ENCODE measurements around the gene OLFML2A. TPM values are rescaled to one million over a fixed set of nuclear protein-coding genes. Genes with fewer than 3 reads are reported as not detected.

OLFML2A gene
- total and polyA plus RNA-seq, 2 of the 4 experiments (the other 2 are of a cell fraction), result 2.0 to 5.9 TPM

GRCh38 chr9:124760719-124761118 is 16.2 kb upstream of the OLFML2A start:
- no peak overlapping the region for H3K56ac ChIP-seq (ENCODE audit: extremely low read depth, insufficient read depth, low read length)
- no peaks in the 10 kb centered on the region for H3K79me1 ChIP-seq (ENCODE audit: low read depth in 1 of 2, low read length in 2 of 2)
- dilution Hi-C loops (cut with HindIII; ENCODE audit: low sequenced_read_pairs, unreplicated experiment), result no loop called here
- no peak overlapping the region for H4K5ac ChIP-seq (ENCODE audit: low read depth, low read length)
- no peak for TF ChIP-seq SMC3 (IDR thresholded peaks at IDR 0.05; ENCODE audit: low read depth, low read length)
- no peak for TF ChIP-seq CTCF (conservative IDR thresholded peaks at IDR 0.05; ENCODE audit: low read depth, low read length)
- TF ChIP-seq FOS (IDR thresholded peaks at IDR 0.05; ENCODE audit: low read depth, low read length), result no peak
- no peak for TF ChIP-seq RCOR1 (IDR thresholded peaks at IDR 0.05; ENCODE audit: insufficient replicate concordance, low read length)
- no peak for TF ChIP-seq NFE2L2 (IDR thresholded peaks at IDR 0.05; ENCODE audit: low read depth, low read length)
- no peak for TF ChIP-seq POLR2A (IDR thresholded peaks at IDR 0.05; ENCODE audit: low read depth, low read length)
- no peak for TF ChIP-seq BHLHE40 (IDR thresholded peaks at IDR 0.05; ENCODE audit: low read depth, low read length)
- no peak for TF ChIP-seq MAFK (IDR thresholded peaks at IDR 0.05; ENCODE audit: low read depth, low read length)
- TF ChIP-seq ELK1 (IDR thresholded peaks at IDR 0.05; ENCODE audit: borderline replicate concordance, low read depth, low read length), result no peak
- no peak overlapping the region for H3K27ac ChIP-seq (ENCODE audit: insufficient read depth, low read length)
- no peak overlapping the region for H3K4me3 ChIP-seq (ENCODE audit: insufficient read depth, low read depth, low read length)
- ATAC-seq (ENCODE audit: low read depth), result no peak
- WGBS, 2 experiments (ENCODE audit: extremely low coverage in 2 of 2, insufficient read length in 1 of 2), result no CpG with 5 or more reads among the region's 2 CpGs
- no peaks in the 10 kb centered on the region for H3K9me1 ChIP-seq (ENCODE audit: insufficient read depth, low read length)
- no peak overlapping the region for H2BK120ac ChIP-seq (ENCODE audit: low read depth, low read length)
- H3K18ac ChIP-seq (ENCODE audit: low read depth, low read length), result no peak overlapping the region
- intact Hi-C loops (cut with micrococcal nuclease), result no loop called here
- no peak overlapping the region for H3K4ac ChIP-seq (ENCODE audit: low read depth, low read length)
- H3K9me3 ChIP-seq (ENCODE audit: control insufficient read depth, insufficient read depth, low read length), result no peaks in the 10 kb centered on the region
- H3K36me3 ChIP-seq (ENCODE audit: control insufficient read depth, insufficient read depth, low read length), result no peaks in the 10 kb centered on the region
- no peak for DNase-seq
- H2AFZ ChIP-seq (replicated peaks; ENCODE audit: low read length, poor library complexity), result no peak overlapping the region
- no peak overlapping the region for H2BK15ac ChIP-seq (ENCODE audit: low read depth, low read length)
- no peak overlapping the region for H2AK5ac ChIP-seq (ENCODE audit: low read depth, low read length)
- no peak overlapping the region for H3K14ac ChIP-seq (replicated peaks; ENCODE audit: low read depth, low read length)
- H2BK5ac ChIP-seq (ENCODE audit: low read depth, low read length, poor library complexity, severe bottlenecking), result no peak overlapping the region
- no peaks in the 10 kb centered on the region for H4K20me1 ChIP-seq (ENCODE audit: insufficient read depth, low read length)
- ChIA-PET CTCF (interaction anchor here (1.1 to 1.5 kb wide), 2 partner anchors 11 kb away, joined by 3 read pairs; no protein-coding TSS in a partner anchor), POLR2A (ENCODE audit: unreplicated experiment) (no interaction called here)
- H3K4me1 ChIP-seq (ENCODE audit: control insufficient read depth, insufficient read depth, low read length), result peaks cover 1% of the 10 kb centered on the region; the same call in 1 of the 2 replicates
- no peak overlapping the region for H3K23ac ChIP-seq (ENCODE audit: low read depth, low read length)
- H4K8ac ChIP-seq (ENCODE audit: low read depth in 2 of 2, low read length in 2 of 2), result no peak overlapping the region
- in situ Hi-C loops (cut with MboI; ENCODE audit: low sequenced_read_pairs), result no loop called here
- no peak overlapping the region for H3K4me2 ChIP-seq (ENCODE audit: low read depth, low read length)
- peaks cover 66% of the 10 kb centered on the region for H3K27me3 ChIP-seq (ENCODE audit: control insufficient read depth, insufficient read depth, low read length)
- no peak overlapping the region for H2AK9ac ChIP-seq (replicated peaks; ENCODE audit: low read depth, low read length, poor library complexity)
- no peak overlapping the region for H2BK20ac ChIP-seq (ENCODE audit: low read depth, low read length)
- BruUV-seq (replicated peaks), result no TSS peak
- H4K91ac ChIP-seq (ENCODE audit: insufficient read depth, low read depth, low read length), result no peak overlapping the region
- no peak overlapping the region for H3K9ac ChIP-seq (ENCODE audit: low read depth, low read length)
